GM23338 (cell line): ENCODE measurements around the gene SCG3. TPM values are rescaled to one million over a fixed set of nuclear protein-coding genes. Genes with fewer than 3 reads are reported as not detected.

Source experiments
- ATAC-seq: fragments of 200-7000 bp; cut with Tn5 transposase; 3 replicates; pipeline ENCODE4 v1.9.1; 2020
- DNase-seq: peaks from one replicate; pipeline ENCODE4 v3.0.0-alpha.2; 2015; ENCODE audit warnings: low spot score
- H2AFZ ChIP-seq: fragments of 200-600 bp; sonication (generic); 2 replicates; pipeline ENCODE4 v1.8.0; 2016; ENCODE audit warnings: antibody characterized with exemption, mild to moderate bottlenecking, moderate library complexity
- H3F3A ChIP-seq: fragments of 200-600 bp; sonication (generic); replicated peaks from 2 replicates; pipeline ENCODE4 v1.8.0; 2017; ENCODE audit warnings: antibody characterized with exemption, mixed run types, low read depth
- H3K27ac ChIP-seq: fragments of 200-600 bp; sonication (generic); 2 replicates; pipeline ENCODE4 v1.6.1; 2016; ENCODE audit warnings: low read depth
- H3K27me3 ChIP-seq: fragments of 200-600 bp; sonication (generic); 2 replicates; pipeline ENCODE4 v1.8.0; 2016; ENCODE audit warnings: mild to moderate bottlenecking, mixed run types, moderate library complexity; ENCODE audit not compliant: insufficient read depth
- H3K36me3 ChIP-seq: fragments of 200-600 bp; sonication (generic); 2 replicates; pipeline ENCODE4 v1.8.0; 2016; ENCODE audit warnings: mild to moderate bottlenecking; ENCODE audit not compliant: insufficient read depth
- H3K4me1 ChIP-seq: fragments of 200-600 bp; sonication (generic); 2 replicates; pipeline ENCODE4 v1.8.0; 2016; ENCODE audit warnings: mild to moderate bottlenecking, moderate library complexity; ENCODE audit not compliant: insufficient read depth
- H3K4me2 ChIP-seq: fragments of 200-600 bp; sonication (generic); 2 replicates; pipeline ENCODE4 v1.7.1; 2017; ENCODE audit warnings: mixed run types
- H3K4me3 ChIP-seq: fragments of 200-600 bp; sonication (generic); 2 replicates; pipeline ENCODE4 v1.6.1; 2016; ENCODE audit warnings: mixed run types
- H3K79me2 ChIP-seq: fragments of 200-600 bp; sonication (generic); replicated peaks from 2 replicates; pipeline ENCODE4 v1.8.0; 2017; ENCODE audit warnings: mild to moderate bottlenecking; ENCODE audit not compliant: insufficient read depth
- H3K9me2 ChIP-seq: fragments of 200-600 bp; sonication (generic); 2 replicates; pipeline ENCODE4 v1.8.0; 2017; ENCODE audit not compliant: insufficient read depth
- H4K20me1 ChIP-seq: fragments of 200-600 bp; sonication (generic); replicated peaks from 2 replicates; pipeline ENCODE4 v1.8.0; 2017; ENCODE audit warnings: mild to moderate bottlenecking; ENCODE audit not compliant: insufficient read depth
- H3K27ac Mint-ChIP-seq: 2 replicates; pipeline ENCODE4 v1.8.0; 2020; ENCODE audit warnings: inconsistent platforms, mild to moderate bottlenecking, moderate library complexity, mixed read lengths
- H3K27me3 Mint-ChIP-seq: 3 replicates; pipeline ENCODE4 v1.8.0; 2022; ENCODE audit warnings: low read depth, mild to moderate bottlenecking, moderate library complexity, mixed read lengths, inconsistent platforms; ENCODE audit not compliant: insufficient read depth, poor library complexity
- H3K36me3 Mint-ChIP-seq: 3 replicates; pipeline ENCODE4 v1.8.0; 2021; ENCODE audit warnings: low read depth, mild to moderate bottlenecking, inconsistent platforms, moderate library complexity, mixed read lengths
- H3K4me1 Mint-ChIP-seq: 3 replicates; pipeline ENCODE4 v1.8.0; 2020; ENCODE audit warnings: mild to moderate bottlenecking, inconsistent platforms, mixed read lengths
- H3K4me3 Mint-ChIP-seq: 3 replicates; pipeline ENCODE4 v1.8.0; 2021; ENCODE audit warnings: moderate library complexity, mild to moderate bottlenecking, inconsistent platforms, mixed read lengths
- H3K9me3 Mint-ChIP-seq: 3 replicates; pipeline ENCODE4 v1.8.0; 2020; ENCODE audit warnings: moderate library complexity, mild to moderate bottlenecking, inconsistent platforms, mixed read lengths
- CREB1 ChIP-seq: fragments of 250-450 bp; sonication (Bioruptor Pico); IDR thresholded peaks from 2 replicates; pipeline ENCODE4 v1.5.0; 2020; ENCODE audit warnings: low read depth, mild to moderate bottlenecking, moderate library complexity
- EZH2 ChIP-seq: fragments of 200-600 bp; sonication (generic); IDR thresholded peaks from one replicate; pipeline ENCODE4 v1.8.0; 2017; ENCODE audit warnings: antibody characterized with exemption, mild to moderate bottlenecking, low read depth; ENCODE audit not compliant: unreplicated experiment
- NANOG ChIP-seq: IDR thresholded peaks from 2 replicates; pipeline ENCODE4 v1.6.1; 2016; ENCODE audit warnings: antibody characterized with exemption, borderline replicate concordance
- ZNF114 ChIP-seq: fragments of 250-450 bp; sonication (Bioruptor Pico); IDR thresholded peaks from 2 replicates; pipeline ENCODE4 v1.5.0; 2020; ENCODE audit warnings: mild to moderate bottlenecking, moderate library complexity
- polyA plus RNA-seq: library from polyadenylated mRNA; unstranded; fragments of >200 nt; fragmentation: Nextera tagmentation; extraction: Ambion mirVana; gene quantifications from 2 replicates; pipeline ENCODE4 v1.2.1, GENCODE V29; 2016
- total RNA-seq: library from RNA; depleted of rRNA; stranded (reverse); fragments of >200 nt; shearing (Covaris generic); gene quantifications from 2 replicates; pipeline ENCODE4 v1.2.3, GENCODE V29; 2014
- TF ChIP-seq, protein P1 (sequence below): IDR thresholded peaks from 2 replicates; pipeline ENCODE4 v1.6.1; 2016; ENCODE audit warnings: antibody characterized with exemption
- TF ChIP-seq, protein P2 (sequence below), 2 experiments: fragments of 200-600 bp in 1 of 2; sonication (generic) in 1 of 2; conservative IDR thresholded peaks; 2 replicates each; pipeline versions ENCODE4 v1.5.1 to v1.6.1; 2016 to 2017; ENCODE audit warnings: antibody characterized with exemption in 2 of 2, low read depth in 2 of 2, mild to moderate bottlenecking in 2 of 2, moderate library complexity in 1 of 2

Gene SCG3
- total and polyA plus RNA-seq, 2 experiments from 2014 or later, result 44.2 to 99.5 TPM

DNA sequence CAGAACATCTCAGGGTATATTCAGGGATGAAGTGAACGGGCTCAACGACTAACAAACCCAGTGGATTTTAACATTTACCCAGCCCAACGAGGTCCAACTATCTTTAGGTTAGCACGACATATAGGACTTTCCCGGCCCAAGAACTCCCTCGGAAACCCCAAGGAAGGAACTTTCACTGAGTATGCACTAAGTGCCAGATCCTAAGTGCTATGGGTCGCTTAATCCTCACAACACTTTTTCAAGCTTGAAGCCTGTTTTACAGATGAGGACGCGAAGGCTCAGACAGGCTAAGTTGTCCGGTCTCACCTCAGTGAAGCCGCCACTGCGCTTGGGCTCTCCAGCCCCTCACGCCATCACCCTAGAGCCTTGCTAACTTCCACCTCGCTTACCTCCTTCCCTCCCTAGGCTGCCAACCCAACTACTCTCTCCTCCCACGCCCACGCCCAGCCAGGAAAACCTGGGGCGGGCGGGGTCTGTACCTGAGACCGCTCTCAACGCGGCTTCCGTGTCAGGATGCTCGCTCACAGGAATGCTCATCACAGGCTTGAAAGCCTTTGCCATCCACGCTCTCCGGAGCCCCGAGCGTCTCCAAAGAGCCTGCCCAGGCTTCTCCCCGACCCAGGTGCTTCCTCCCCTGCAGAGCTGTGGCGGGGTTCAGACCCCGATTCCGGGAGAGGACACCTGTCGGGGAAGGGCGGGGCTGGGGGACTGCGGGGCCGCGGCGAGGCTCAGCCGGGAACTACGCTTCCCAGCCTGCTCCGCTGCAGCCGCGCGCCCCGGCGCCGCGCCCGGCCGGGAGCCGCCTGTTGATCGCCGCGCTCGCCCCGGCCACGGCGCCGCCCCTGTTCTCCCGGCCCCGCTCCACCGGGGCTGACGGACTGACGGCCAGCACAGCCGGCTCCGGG, 69.7 kb downstream of the SCG3 start, which contains the start of gene TMOD2:
Gene TMOD2 (plus strand): TSS at position 806 of the 905 bp plus-strand sequence. CDS start 14,845 bp downstream, outside the sequence.
- Mint-ChIP-seq H3K27me3 (peaks cover 38% of the 10 kb centered on the region), H3K27ac (no peak within 1 kb of the TSS), H3K9me3 (no peaks in the 10 kb centered on the region), H3K4me3 (peak within 1 kb of the TSS; percentile 92), H3K36me3 (no peaks in the 10 kb centered on the region), H3K4me1 (peaks cover 9% of the 10 kb centered on the region)
- peak within 1 kb of the TSS; percentile 95 for H3K4me3 ChIP-seq
- peaks cover 11% of the 10 kb centered on the region; the same call in 1 of the 2 replicates for H3K4me1 ChIP-seq
- H2AFZ ChIP-seq, result peak within 1 kb of the TSS; percentile 100
- ATAC-seq, result peak; percentile 93
- TF ChIP-seq, protein P1, sequence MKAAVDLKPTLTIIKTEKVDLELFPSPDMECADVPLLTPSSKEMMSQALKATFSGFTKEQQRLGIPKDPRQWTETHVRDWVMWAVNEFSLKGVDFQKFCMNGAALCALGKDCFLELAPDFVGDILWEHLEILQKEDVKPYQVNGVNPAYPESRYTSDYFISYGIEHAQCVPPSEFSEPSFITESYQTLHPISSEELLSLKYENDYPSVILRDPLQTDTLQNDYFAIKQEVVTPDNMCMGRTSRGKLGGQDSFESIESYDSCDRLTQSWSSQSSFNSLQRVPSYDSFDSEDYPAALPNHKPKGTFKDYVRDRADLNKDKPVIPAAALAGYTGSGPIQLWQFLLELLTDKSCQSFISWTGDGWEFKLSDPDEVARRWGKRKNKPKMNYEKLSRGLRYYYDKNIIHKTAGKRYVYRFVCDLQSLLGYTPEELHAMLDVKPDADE, result 0 out of 2 replicates have a peak, but pooled peaks have one; percentile 41
- TF ChIP-seq EZH2 (peak; percentile 36), NANOG (no peak)
- peak; percentile 81 for DNase-seq
- no peaks in the 10 kb centered on the region for H3K79me2 ChIP-seq
- no peaks in the 10 kb centered on the region for H3K9me2 ChIP-seq
- no peaks in the 10 kb centered on the region; the same call in 1 of the 2 replicates for H3F3A ChIP-seq
- no peak within 1 kb of the TSS for H3K27ac ChIP-seq
- H4K20me1 ChIP-seq, result peaks cover 4% of the 10 kb centered on the region; the same call in 1 of the 2 replicates
- peak within 1 kb of the TSS; percentile 84 for H3K4me2 ChIP-seq
- no peaks in the 10 kb centered on the region for H3K36me3 ChIP-seq
- peaks cover 50% of the 10 kb centered on the region for H3K27me3 ChIP-seq

DNA sequence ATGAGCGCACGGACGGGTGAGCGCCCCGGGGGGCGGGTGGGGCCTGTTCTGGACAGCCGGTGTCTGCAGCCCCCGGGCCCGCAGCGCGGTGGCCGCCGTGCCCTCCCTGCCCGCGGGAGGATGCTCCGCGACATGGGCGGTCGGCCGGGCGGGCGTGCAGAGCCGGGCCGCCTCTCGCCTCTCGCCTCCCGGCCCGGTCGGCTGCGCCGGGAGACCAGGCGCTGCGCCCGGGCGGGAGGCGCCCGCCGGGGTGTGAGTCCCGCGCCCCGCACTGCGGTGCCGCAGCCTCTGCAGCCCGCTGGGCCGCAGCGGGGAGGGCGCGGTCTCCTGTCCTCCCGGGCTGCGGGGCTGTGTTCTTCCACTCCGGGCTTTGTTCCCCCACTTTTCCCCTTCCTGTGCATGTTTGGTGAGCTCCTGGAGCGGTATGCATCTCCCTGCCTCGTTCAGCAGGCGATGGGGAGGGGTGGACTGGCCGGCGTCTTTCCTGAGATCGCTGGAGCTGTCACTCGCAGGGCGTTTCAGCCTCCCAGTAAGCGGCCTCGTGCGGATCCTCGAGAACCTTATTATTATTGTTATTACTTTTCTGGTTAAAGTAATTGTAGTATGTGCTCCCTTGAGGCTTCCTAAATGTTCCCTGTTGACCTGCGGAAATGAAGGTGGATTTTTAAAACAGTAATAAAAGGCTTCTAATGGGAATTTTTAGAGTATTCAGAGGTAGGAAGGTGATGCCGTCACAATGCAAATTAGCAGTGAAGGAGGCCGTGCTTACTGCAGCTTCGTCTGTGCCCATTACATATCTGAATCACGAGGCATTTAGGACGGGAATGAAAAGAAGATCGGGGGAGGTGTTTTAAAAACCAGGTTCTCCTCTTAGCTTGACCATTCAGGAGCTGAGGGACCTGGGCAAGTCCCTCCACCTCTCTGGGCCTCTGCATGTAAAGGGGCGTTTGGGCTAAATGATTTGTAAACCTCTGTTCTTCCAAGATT, 70.7 kb downstream of the SCG3 start:
- peak; percentile 51 for ATAC-seq
- no peak overlapping the region for H3K27ac Mint-ChIP-seq
- peaks cover 50% of the 10 kb centered on the region for H3K27me3 ChIP-seq

More for the DNA sequence above, 70.7 kb downstream of the SCG3 start:
- Histone ChIP-seq H3K4me3 (peak overlapping the region; percentile 95), H3K9me2 (no peaks in the 10 kb centered on the region), H4K20me1 (peaks cover 9% of the 10 kb centered on the region; the same call in 1 of the 2 replicates), H3F3A (no peaks in the 10 kb centered on the region; the same call in 1 of the 2 replicates), H3K27ac (no peak overlapping the region), H3K4me2 (peak overlapping the region; percentile 84), H3K4me1 (peaks cover 11% of the 10 kb centered on the region; the same call in 1 of the 2 replicates), H3K79me2 (no peaks in the 10 kb centered on the region), H2AFZ (peak overlapping the region; percentile 74), H3K36me3 (no peaks in the 10 kb centered on the region)
- TF ChIP-seq, protein P2, sequence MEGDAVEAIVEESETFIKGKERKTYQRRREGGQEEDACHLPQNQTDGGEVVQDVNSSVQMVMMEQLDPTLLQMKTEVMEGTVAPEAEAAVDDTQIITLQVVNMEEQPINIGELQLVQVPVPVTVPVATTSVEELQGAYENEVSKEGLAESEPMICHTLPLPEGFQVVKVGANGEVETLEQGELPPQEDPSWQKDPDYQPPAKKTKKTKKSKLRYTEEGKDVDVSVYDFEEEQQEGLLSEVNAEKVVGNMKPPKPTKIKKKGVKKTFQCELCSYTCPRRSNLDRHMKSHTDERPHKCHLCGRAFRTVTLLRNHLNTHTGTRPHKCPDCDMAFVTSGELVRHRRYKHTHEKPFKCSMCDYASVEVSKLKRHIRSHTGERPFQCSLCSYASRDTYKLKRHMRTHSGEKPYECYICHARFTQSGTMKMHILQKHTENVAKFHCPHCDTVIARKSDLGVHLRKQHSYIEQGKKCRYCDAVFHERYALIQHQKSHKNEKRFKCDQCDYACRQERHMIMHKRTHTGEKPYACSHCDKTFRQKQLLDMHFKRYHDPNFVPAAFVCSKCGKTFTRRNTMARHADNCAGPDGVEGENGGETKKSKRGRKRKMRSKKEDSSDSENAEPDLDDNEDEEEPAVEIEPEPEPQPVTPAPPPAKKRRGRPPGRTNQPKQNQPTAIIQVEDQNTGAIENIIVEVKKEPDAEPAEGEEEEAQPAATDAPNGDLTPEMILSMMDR (conservative IDR thresholded peaks at IDR 0.05; ENCODE audit: low read depth in 2 of 2), result no peak
- TF ChIP-seq NANOG (no peak), CREB1 (CRISPR knock-in tag) (no peak), ZNF114 (CRISPR knock-in tag) (no peak)
- Mint-ChIP-seq H3K36me3 (no peaks in the 10 kb centered on the region), H3K9me3 (no peaks in the 10 kb centered on the region), H3K4me3 (peak overlapping the region; percentile 92), H3K4me1 (peaks cover 9% of the 10 kb centered on the region), H3K27me3 (peaks cover 38% of the 10 kb centered on the region)
- peak; percentile 69 for DNase-seq
